GM15510 (cell line): ENCODE measurements around the gene ACYP1.

Source experiments
- POLR2A ChIP-seq: IDR thresholded peaks from 3 replicates; pipeline ENCODE4 v1.6.1; 2011; ENCODE audit warnings: borderline replicate concordance; ENCODE audit not compliant: insufficient read length; ENCODE audit errors: extremely low read depth

Gene ACYP1

GRCh38 chr14:75025876-75026275 lies 37.9 kb downstream of the ACYP1 start:
- no peak for TF ChIP-seq POLR2A

- TF ChIP-seq POLR2A, result no peak
Observed at GRCh38 chr14:75025082-75025481, 38.7 kb downstream of the ACYP1 start.

- no peak for TF ChIP-seq POLR2A
Observed at GRCh38 chr14:75023108-75023507, 40.7 kb downstream of the ACYP1 start.

GRCh38 chr14:75022655-75023054 lies 41.2 kb downstream of the ACYP1 start:
- no peak for TF ChIP-seq POLR2A

GRCh38 chr14:75018694-75019093 lies 45.1 kb downstream of the ACYP1 start:
- no peak for TF ChIP-seq POLR2A

- no peak for TF ChIP-seq POLR2A
Observed at GRCh38 chr14:75016815-75017214, 47.0 kb downstream of the ACYP1 start.

GRCh38 chr14:75015496-75015895 lies 48.3 kb downstream of the ACYP1 start:
- TF ChIP-seq POLR2A, result no peak

GRCh38 chr14:75013290-75013689 lies 50.5 kb downstream of the ACYP1 start:
- TF ChIP-seq POLR2A, result no peak

GRCh38 chr14:75011356-75011994 lies 52.3 kb downstream of the ACYP1 start:
- no peak for TF ChIP-seq POLR2A

GRCh38 chr14:75010472-75011093 lies 53.2 kb downstream of the ACYP1 start:
- no peak for TF ChIP-seq POLR2A

GRCh38 chr14:75009176-75009575 lies 54.6 kb downstream of the ACYP1 start:
- TF ChIP-seq POLR2A, result no peak

GRCh38 chr14:75005357-75005756 lies 58.5 kb downstream of the ACYP1 start:
- no peak for TF ChIP-seq POLR2A

- no peak for TF ChIP-seq POLR2A
Observed at GRCh38 chr14:75003250-75004027, 60.4 kb downstream of the ACYP1 start.
